ENCODE data around the gene GRK3. TPM values are rescaled to one million over a fixed set of nuclear protein-coding genes. Genes with fewer than 3 reads are reported as not detected.
"Not testable (repeated sequence)": the region's sequence is repeated elsewhere in the genome, so short reads cannot be mapped to it uniquely, and the experiment has no call there.

GRK3 gene
- total and polyA plus RNA-seq, 2 donors (not counting 3 experiments of a cell fraction or from before 2014, with no cell fraction given), result 0.68 to 4.4 TPM

GRCh38 chr22:25625747-25626623 is 61.5 kb downstream of the GRK3 start:
- H2AFZ ChIP-seq (ENCODE audit: low read depth, low read length); H3K9ac ChIP-seq (replicated peaks; ENCODE audit: extremely low read depth, insufficient read depth, low read length); H3K4me3 ChIP-seq (replicated peaks in 1 of 3; ENCODE audit: insufficient read depth in 1 of 3, low read depth in 1 of 3, low read length in 3 of 3); DNase-seq (ENCODE audit: low read depth, low spot score); dilution Hi-C loops (cut with MboI; ENCODE audit: extremely low pct_ligation_motif_present, low sequenced_read_pairs); H3K36me3 ChIP-seq (ENCODE audit: control insufficient read depth in 2 of 2, extremely low read depth in 1 of 2, insufficient read depth in 2 of 2, low read length in 2 of 2); POLR2A ChIA-PET; H3K4me1 ChIP-seq (ENCODE audit: control insufficient read depth, extremely low read depth, insufficient read depth, low read length); H3K79me2 ChIP-seq (ENCODE audit: control insufficient read depth, insufficient read depth, low read length); intact Hi-C loops (cut with micrococcal nuclease); H3K9me1 ChIP-seq (replicated peaks; ENCODE audit: control insufficient read depth, extremely low read depth, insufficient read depth, low read length); BruUV-seq (replicated peaks); H4K20me1 ChIP-seq (replicated peaks; ENCODE audit: control insufficient read depth, extremely low read depth, insufficient read depth, low read length); H3K4me2 ChIP-seq (ENCODE audit: insufficient read depth, low read length); H3K9me3 ChIP-seq (replicated peaks; ENCODE audit: control insufficient read depth, insufficient read depth, low read length); CTCF ChIA-PET; H3K27me3 ChIP-seq (ENCODE audit: control insufficient read depth in 2 of 2, insufficient read depth in 2 of 2, low read length in 2 of 2); H3K27ac ChIP-seq (ENCODE audit: insufficient read depth, low read depth, low read length); FAIRE-seq: not testable (repeated sequence)

GRCh38 chr22:25626624-25626990 is 62.1 kb downstream of the GRK3 start:
- FAIRE-seq, result no peak
- Histone ChIP-seq H3K27ac (ENCODE audit: insufficient read depth, low read depth, low read length) (no peak overlapping the region), H4K20me1 (replicated peaks; ENCODE audit: control insufficient read depth, extremely low read depth, insufficient read depth, low read length) (no peaks in the 10 kb centered on the region), H3K27me3 (ENCODE audit: control insufficient read depth in 2 of 2, insufficient read depth in 2 of 2, low read length in 2 of 2) (peaks cover 3 to 7% of the 10 kb centered on the region in 2 experiments), H3K9ac (replicated peaks; ENCODE audit: extremely low read depth, insufficient read depth, low read length) (no peak overlapping the region), H3K4me1 (ENCODE audit: control insufficient read depth, extremely low read depth, insufficient read depth, low read length) (peaks cover 4% of the 10 kb centered on the region), H3K9me3 (replicated peaks; ENCODE audit: control insufficient read depth, insufficient read depth, low read length) (no peaks in the 10 kb centered on the region), H2AFZ (ENCODE audit: low read depth, low read length) (no peak overlapping the region), H3K79me2 (ENCODE audit: control insufficient read depth, insufficient read depth, low read length) (no peaks in the 10 kb centered on the region), H3K9me1 (replicated peaks; ENCODE audit: control insufficient read depth, extremely low read depth, insufficient read depth, low read length) (no peaks in the 10 kb centered on the region), H3K36me3 (ENCODE audit: control insufficient read depth in 2 of 2, extremely low read depth in 1 of 2, insufficient read depth in 2 of 2, low read length in 2 of 2) (no peaks in the 10 kb centered on the region), H3K4me3 (replicated peaks in 1 of 3; ENCODE audit: insufficient read depth in 1 of 3, low read depth in 1 of 3, low read length in 3 of 3) (no peak overlapping the region), H3K4me2 (ENCODE audit: insufficient read depth, low read length) (no peak overlapping the region)
- intact Hi-C loops (cut with micrococcal nuclease), result no loop called here
- BruUV-seq (replicated peaks), result no TSS peak
- DNase-seq (ENCODE audit: low read depth, low spot score), result no peak
- ChIA-PET POLR2A (no interaction called here), CTCF (interaction anchor here (0.5 kb wide), 1 partner anchor 640 kb away, joined by 3 read pairs; no protein-coding TSS in a partner anchor)
- dilution Hi-C loops (cut with MboI; ENCODE audit: extremely low pct_ligation_motif_present, low sequenced_read_pairs), result no loop called here
- TF ChIP-seq GATA2 (IDR thresholded peaks at IDR 0.05; ENCODE audit: insufficient read depth, insufficient read length, low read depth, low read length) (no peak), MYC (IDR thresholded peaks at IDR 0.05; ENCODE audit: low read depth, low read length) (no peak), EZH2 (IDR thresholded peaks at IDR 0.05; ENCODE audit: borderline replicate concordance, low read depth, low read length, severe bottlenecking) (no peak), FOS (IDR thresholded peaks at IDR 0.05; ENCODE audit: borderline replicate concordance, insufficient read depth, low read length) (no peak), MAX (IDR thresholded peaks at IDR 0.05; ENCODE audit: insufficient read depth, insufficient read length) (no peak), JUN (IDR thresholded peaks at IDR 0.05; ENCODE audit: borderline replicate concordance, insufficient read depth, insufficient read length, low read depth) (no peak), POLR2AphosphoS5 (IDR thresholded peaks at IDR 0.05; ENCODE audit: insufficient read depth, low read depth, low read length) (no peak), POLR2A (IDR thresholded peaks at IDR 0.05; ENCODE audit: low read depth, low read length) (no peak), CTCF (IDR thresholded peaks at IDR 0.05; ENCODE audit: extremely low read depth in 1 of 2, insufficient read depth in 1 of 2, low read depth in 1 of 2, low read length in 2 of 2) (no peak)
